Transverse colon (tissue), 4 donors: Measurements from ENCODE around the gene PNLIPRP1. TPM values are rescaled to one million over a fixed set of nuclear protein-coding genes. Genes with fewer than 3 reads are reported as not detected.
A peak's percentile ranks its signal among the peaks of the same experiment; 100 is the strongest.

ENCODE experiments used
- DNase-seq: peaks from one replicate; pipeline ENCODE4 v3.0.0-alpha.2; 2019
- H3K27ac ChIP-seq, 4 donors: fragments of 200-600 bp; sonication (generic); 2 replicates each; pipeline ENCODE4 v1.5.1; 2016 to 2018; ENCODE audit warnings: inconsistent platforms in 4 of 4
- H3K27me3 ChIP-seq: fragments of 200-600 bp; sonication (generic); 2 replicates; pipeline ENCODE4 v1.5.1; 2017; ENCODE audit warnings: inconsistent platforms
- H3K36me3 ChIP-seq, 4 donors: fragments of 200-600 bp; sonication (generic); 2 replicates each; pipeline ENCODE4 v1.5.1; 2017 to 2019; ENCODE audit warnings: inconsistent platforms in 4 of 4
- H3K4me1 ChIP-seq, 4 donors: fragments of 200-600 bp; sonication (generic); 2 replicates each; pipeline ENCODE4 v1.5.1; 2017 to 2020; ENCODE audit warnings: inconsistent platforms in 4 of 4
- H3K4me3 ChIP-seq, 4 donors: fragments of 200-600 bp; sonication (generic); 1 replicate in 1 of 4; 2 replicates in 3 of 4; pipeline versions ENCODE4 v1.5.1 to v1.6.1; 2017 to 2019; ENCODE audit warnings: inconsistent platforms in 4 of 4
- H3K9me3 ChIP-seq, 2 donors: fragments of 200-600 bp; sonication (generic); 2 replicates each; pipeline ENCODE4 v1.5.1; 2017 to 2019; ENCODE audit warnings: inconsistent platforms in 2 of 2
- CTCF ChIP-seq, 5 experiments: fragments of 200-600 bp in 3 of 5; fragments of 450-650 bp in 2 of 5; sonication (generic) in 3 of 5; IDR thresholded peaks; 1 replicate in 2 of 5; 2 replicates in 3 of 5; pipeline ENCODE4 v1.5.1; 2016 to 2017; ENCODE audit warnings: antibody characterized with exemption in 5 of 5, inconsistent platforms in 3 of 5, mild to moderate bottlenecking in 2 of 5, moderate library complexity in 1 of 5
- EP300 ChIP-seq: sonication (generic); formaldehyde crosslinking; IDR thresholded peaks from one replicate; pipeline ENCODE4 v1.6.1; 2017; ENCODE audit warnings: antibody characterized with exemption, low read depth
- POLR2A ChIP-seq: fragments of 450-650 bp; IDR thresholded peaks from one replicate; pipeline ENCODE4 v1.6.1; 2016; ENCODE audit warnings: antibody characterized with exemption, mild to moderate bottlenecking, moderate library complexity
- POLR2AphosphoS5 ChIP-seq, 3 donors: sonication (generic); formaldehyde crosslinking; IDR thresholded peaks; one replicate each; pipeline ENCODE4 v1.6.1; 2016; ENCODE audit warnings: antibody characterized with exemption in 3 of 3
- WGBS, 2 donors: methylation state at CpG; one replicate each; pipeline ENCODE4 v1.1.5; 2018; ENCODE audit warnings: low coverage in 1 of 2; 5-methylcytosine and 5-hydroxymethylcytosine counted together
- in situ Hi-C, 4 donors: fragments of 200-750 bp; cut with MboI; loops; one replicate each; pipeline versions ENCODE4 v1.15.0 to v1.15.1; 2017; ENCODE audit warnings: low sequenced_read_pairs in 3 of 4, low pct_ligation_motif_present in 1 of 4, low pct_unique_long_range_greater_than_20kb in 1 of 4
- intact Hi-C: fragments of 100-400 bp; cut with DNase I; formaldehyde crosslinking; loops from one replicate; pipeline ENCODE4 v1.15.1; 2023; ENCODE audit warnings: low total_unique reads
- total RNA-seq, 4 donors: library from RNA; depleted of rRNA; stranded (reverse); fragments of >200 nt; gene quantifications; one replicate each; pipeline ENCODE4 v1.1.0, GENCODE V29; 2016

Gene PNLIPRP1
- total RNA-seq, 4 donors from 2014 or later, result not detected

DNA sequence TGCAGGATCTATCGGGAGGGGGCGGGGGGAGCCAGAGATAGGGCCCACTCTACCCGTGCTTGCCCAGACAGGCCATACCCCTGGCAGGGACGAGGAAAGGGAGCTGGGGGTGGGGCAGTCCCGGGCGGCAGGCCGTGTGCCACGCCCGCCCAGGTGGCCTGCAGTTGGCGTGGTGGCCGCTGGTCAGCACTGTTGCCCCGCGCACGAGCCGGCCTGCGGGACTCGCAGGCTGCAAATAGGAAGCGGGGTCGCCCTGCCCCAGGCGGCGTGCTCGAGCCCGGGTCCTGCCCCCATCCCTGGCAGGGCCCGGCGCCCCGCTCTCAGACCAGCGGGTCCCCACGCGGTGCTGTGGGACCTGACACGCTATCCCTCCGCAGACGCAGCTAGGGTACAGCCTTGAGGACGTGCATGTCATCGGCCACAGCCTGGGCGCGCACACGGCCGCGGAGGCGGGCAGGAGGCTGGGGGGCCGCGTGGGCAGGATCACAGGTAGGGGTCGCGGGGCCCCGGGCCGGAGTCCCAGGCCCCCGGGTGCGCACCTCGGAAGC, 36.7 kb downstream of the PNLIPRP1 start:
- no peaks in the 10 kb centered on the region for H3K9me3 ChIP-seq
- 18% methylated on average over 48 of the region's 49 CpGs; no CpG with 5 or more reads in 1 of the 2 donors for WGBS, 2 donors
- peaks cover 7% of the 10 kb centered on the region for H3K27me3 ChIP-seq
- TF ChIP-seq CTCF (IDR thresholded peaks at IDR 0.05) (peak; percentile 53 to 76 (median 54)), POLR2A (no peak)
- no peaks in the 10 kb centered on the region for H3K36me3 ChIP-seq
- intact Hi-C loops (loop anchor here (1.0 kb wide), 1 partner anchor 37 kb away; no protein-coding TSS in a partner anchor), in situ Hi-C loops (no loop called here)
- peaks cover 0 to 6% (median 0%) of the 10 kb centered on the region in 4 donors for H3K4me1 ChIP-seq
- H3K4me3 ChIP-seq, result peak overlapping the region in 3 of 4 donors; percentile 32 to 47 (median 36)
- no peak overlapping the region for H3K27ac ChIP-seq
- DNase-seq, result peak; percentile 68

GRCh38 chr10:116629340-116629739, 38.6 kb downstream of the PNLIPRP1 start:
- in situ Hi-C loops, result no loop called here

DNA sequence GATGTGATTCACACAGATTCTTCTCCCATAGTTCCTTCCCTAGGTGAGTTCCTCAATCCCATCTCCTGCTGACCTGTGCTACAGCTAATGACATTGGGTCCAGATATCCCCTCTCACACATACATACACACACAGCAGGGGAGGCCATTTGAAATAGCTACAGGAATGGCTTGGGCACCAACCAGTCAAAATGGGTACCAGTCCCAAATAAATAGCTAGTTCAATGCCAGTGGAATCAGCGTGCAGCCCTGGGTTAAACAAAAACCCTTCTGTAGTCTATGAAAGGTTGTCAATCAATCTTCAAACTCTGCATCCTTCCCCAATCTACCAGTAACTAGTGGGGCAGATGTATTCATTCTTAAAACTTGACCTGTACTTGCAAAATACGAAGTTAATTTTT, 39.3 kb downstream of the PNLIPRP1 start:
- DNase-seq, result no peak
- no peak for TF ChIP-seq POLR2A
- TF ChIP-seq CTCF (IDR thresholded peaks at IDR 0.05), result no peak
- no peak for TF ChIP-seq EP300
- TF ChIP-seq POLR2AphosphoS5 (IDR thresholded peaks at IDR 0.05), result no peak
- Histone ChIP-seq H3K4me1 (peaks cover 0 to 6% (median 0%) of the 10 kb centered on the region in 4 donors), H3K4me3 (no peak overlapping the region), H3K27me3 (peaks cover 7% of the 10 kb centered on the region), H3K9me3 (no peaks in the 10 kb centered on the region), H3K36me3 (no peaks in the 10 kb centered on the region), H3K27ac (no peak overlapping the region)
- in situ Hi-C loops (no loop called here), intact Hi-C loops (no loop called here)
- 68 to 85% methylated on average over 2 of the region's 2 CpGs for WGBS, 2 donors

More at GRCh38 chr10:116629340-116629739, 38.6 kb downstream of the PNLIPRP1 start:
- Histone ChIP-seq H3K4me1 (peaks cover 0 to 6% (median 0%) of the 10 kb centered on the region in 4 donors), H3K27me3 (peaks cover 7% of the 10 kb centered on the region), H3K9me3 (no peaks in the 10 kb centered on the region), H3K27ac (no peak overlapping the region), H3K4me3 (no peak overlapping the region), H3K36me3 (no peaks in the 10 kb centered on the region)
- intact Hi-C loops, result no loop called here
- TF ChIP-seq CTCF (IDR thresholded peaks at IDR 0.05) (no peak), POLR2AphosphoS5 (IDR thresholded peaks at IDR 0.05) (no peak), EP300 (no peak), POLR2A (no peak)
- DNase-seq, result no peak
- 73 to 85% methylated on average over 1 to 4 of the region's 4 CpGs for WGBS, 2 donors

DNA sequence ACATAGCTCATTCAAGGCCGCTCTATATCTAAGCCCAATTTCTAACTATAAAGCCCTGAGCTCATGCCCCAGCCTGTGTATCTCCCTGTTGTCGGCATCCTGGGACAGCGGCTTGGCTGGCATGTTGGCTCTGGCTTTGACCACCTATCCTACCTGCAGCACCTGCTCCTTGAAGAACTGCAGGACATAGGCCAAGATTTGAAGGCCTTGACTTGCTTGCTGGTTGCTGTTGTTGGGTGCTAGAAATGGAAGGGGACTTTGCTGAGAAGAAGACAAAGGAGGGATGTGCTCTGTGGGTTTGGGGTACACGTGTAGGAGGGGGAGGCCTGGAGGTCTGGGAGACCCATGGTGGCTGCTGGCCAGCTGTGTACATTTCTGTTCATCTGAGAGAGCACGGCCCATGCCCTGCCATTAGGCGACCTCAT, 41.1 kb downstream of the PNLIPRP1 start:
- H3K4me3 ChIP-seq, result no peak overlapping the region
- H3K36me3 ChIP-seq, result no peaks in the 10 kb centered on the region
- H3K27me3 ChIP-seq, result peaks cover 7% of the 10 kb centered on the region
- intact Hi-C loops, result no loop called here
- peaks cover 0 to 6% (median 0%) of the 10 kb centered on the region in 4 donors for H3K4me1 ChIP-seq
- no peak for DNase-seq
- TF ChIP-seq POLR2A (no peak), CTCF (IDR thresholded peaks at IDR 0.05) (no peak), EP300 (no peak), POLR2AphosphoS5 (IDR thresholded peaks at IDR 0.05) (no peak)
- in situ Hi-C loops, result no loop called here
- no peak overlapping the region for H3K27ac ChIP-seq
- WGBS, 2 donors, result 81% methylated on average over 6 of the region's 6 CpGs; no CpG with 5 or more reads in 1 of the 2 donors
- H3K9me3 ChIP-seq, result no peaks in the 10 kb centered on the region
